K562 (cell line): ENCODE results near the gene ROBO1. TPM values are rescaled to one million over a fixed set of nuclear protein-coding genes. Genes with fewer than 3 reads are reported as not detected.

Experiments used
- ATAC-seq: fragments of 200-7000 bp; cut with Tn5 transposase; 3 replicates; pipeline ENCODE4 v1.9.1; 2020; ENCODE audit warnings: moderate library complexity
- BruUV-seq: library from RNA; stranded (reverse); fragments of 400-500 nt; replicated peaks from 2 replicates; lab custom pipeline; 2021; lab: Mats Ljungman, UMichigan
- CTCF ChIA-PET: fragments of 300-600 bp; formaldehyde crosslinking; extraction: SDS; loops from one replicate; lab custom pipeline; 2021; ENCODE audit warnings: low intra/inter-chr PET ratio; lab: Yijun Ruan, JAX
- POLR2A ChIA-PET: fragments of 300-600, 350-650 bp; sonication (Branson Sonifier 250); formaldehyde crosslinking; extraction: SDS; loops from one replicate; lab custom pipeline; 2021; ENCODE audit warnings: antibody characterized with exemption, inconsistent platforms; lab: Yijun Ruan, JAX
- DNase-seq, 4 experiments: peaks; one replicate each; pipeline versions ENCODE4 v3.0.0 to v3.0.0-alpha.2; 2011 to 2018; ENCODE audit warnings: low spot score in 3 of 4, mixed read lengths in 3 of 4; ENCODE audit errors: extremely low read depth in 1 of 4
- FAIRE-seq: peaks from 2 replicates; lab custom pipeline; 2011; peaks lifted over from hg19 to GRCh38; lab: Jason Lieb, UNC
- H2AFZ ChIP-seq: 2 replicates; pipeline ENCODE4 v1.6.0; 2011; ENCODE audit warnings: low read depth, low read length, control low read depth, inconsistent platforms
- H3K27ac ChIP-seq: fragments of 200-600 bp; 3 replicates; pipeline ENCODE4 v1.8.0; 2011; ENCODE audit warnings: low read depth, mild to moderate bottlenecking, control low read depth, inconsistent platforms, low read length, moderate library complexity, mixed read lengths; ENCODE audit errors: extremely low read depth
- H3K27me3 ChIP-seq, 2 experiments: fragments of 300-600 bp in 1 of 2; 2 replicates in 1 of 2; 3 replicates in 1 of 2; pipeline versions ENCODE4 v1.6.0 to v1.8.0; 2011; ENCODE audit warnings: inconsistent platforms in 2 of 2, low read length in 2 of 2, mild to moderate bottlenecking in 1 of 2, mixed read lengths in 1 of 2, moderate library complexity in 1 of 2; ENCODE audit not compliant: control insufficient read depth in 2 of 2, insufficient read depth in 2 of 2
- H3K36me3 ChIP-seq: fragments of 300-600 bp; 3 replicates; pipeline ENCODE4 v1.8.0; 2011; ENCODE audit warnings: mild to moderate bottlenecking, low read length, inconsistent platforms; ENCODE audit not compliant: control insufficient read depth, insufficient read depth
- H3K4me1 ChIP-seq, 2 experiments: fragments of 200-600 bp in 1 of 2; replicated peaks in 1 of 2; 2 replicates in 1 of 2; 3 replicates in 1 of 2; pipeline versions ENCODE4 v1.5.1 to v1.8.0; 2011; ENCODE audit warnings: inconsistent platforms in 2 of 2, low read length in 2 of 2, mild to moderate bottlenecking in 1 of 2, mixed read lengths in 1 of 2, moderate library complexity in 1 of 2; ENCODE audit not compliant: control insufficient read depth in 2 of 2, insufficient read depth in 2 of 2
- H3K4me2 ChIP-seq: 2 replicates; pipeline ENCODE4 v1.6.1; 2011; ENCODE audit warnings: low read length, control low read depth, inconsistent platforms, mixed read lengths; ENCODE audit not compliant: insufficient read depth
- H3K4me3 ChIP-seq: fragments of 200-600 bp; sonication (generic), shearing (Covaris generic); 2 replicates; pipeline ENCODE4 v1.5.1; 2016; ENCODE audit warnings: control low read depth, inconsistent platforms
- H3K79me2 ChIP-seq: fragments of 200-600 bp; 3 replicates; pipeline ENCODE4 v1.8.0; 2011; ENCODE audit warnings: low read length, inconsistent platforms; ENCODE audit not compliant: control insufficient read depth, insufficient read depth
- H3K9ac ChIP-seq, 2 experiments: 2 replicates each; pipeline versions ENCODE4 v1.6.0 to v1.6.1; 2011; ENCODE audit warnings: low read depth in 2 of 2, low read length in 2 of 2, control low read depth in 1 of 2, inconsistent platforms in 1 of 2, mild to moderate bottlenecking in 1 of 2, mixed read lengths in 1 of 2; ENCODE audit not compliant: insufficient read depth in 1 of 2
- H3K9me1 ChIP-seq: one replicate; pipeline ENCODE4 v1.6.0; 2011; ENCODE audit warnings: inconsistent platforms, mild to moderate bottlenecking, low read length, moderate library complexity; ENCODE audit not compliant: control insufficient read depth, insufficient read depth
- H3K9me3 ChIP-seq: replicated peaks from 2 replicates; pipeline ENCODE4 v1.5.1; 2011; ENCODE audit warnings: low read depth, low read length, inconsistent platforms; ENCODE audit not compliant: control insufficient read depth, insufficient read depth
- H4K20me1 ChIP-seq: replicated peaks from 2 replicates; pipeline ENCODE4 v1.6.1; 2011; ENCODE audit warnings: low read length, inconsistent platforms, mixed read lengths; ENCODE audit not compliant: control insufficient read depth, insufficient read depth
- CBX1 ChIP-seq: sonication (generic); IDR thresholded peaks from 2 replicates; pipeline ENCODE4 v1.6.1; 2016; ENCODE audit warnings: antibody characterized with exemption, low read depth, mild to moderate bottlenecking
- EGR1 ChIP-seq: fragments of 450-650 bp; conservative IDR thresholded peaks from 2 replicates; pipeline ENCODE4 v1.6.1; 2017; ENCODE audit warnings: mild to moderate bottlenecking
- FOXM1 ChIP-seq, 2 experiments: fragments of 450-650 bp in 1 of 2; sonication (generic) in 1 of 2; formaldehyde crosslinking in 1 of 2; IDR thresholded peaks; 2 replicates each; pipeline versions ENCODE4 v1.6.1 to v1.9.0; 2017 to 2022; ENCODE audit warnings: low read depth in 2 of 2, mild to moderate bottlenecking in 2 of 2, missing genetic modification reagents in 1 of 2, moderate library complexity in 1 of 2
- GTF2A2 ChIP-seq: IDR thresholded peaks from 2 replicates; pipeline ENCODE4 v1.6.1; 2016; ENCODE audit warnings: mild to moderate bottlenecking, missing genetic modification characterization, missing compliant biosample characterization
- NCOR1 ChIP-seq: fragments of 450-650 bp; IDR thresholded peaks from 2 replicates; pipeline ENCODE4 v1.6.1; 2016; ENCODE audit warnings: mild to moderate bottlenecking, moderate library complexity
- PHF21A ChIP-seq: fragments of 450-650 bp; IDR thresholded peaks from 2 replicates; pipeline ENCODE4 v1.6.1; 2017; ENCODE audit warnings: low read depth, borderline replicate concordance
- POLR2AphosphoS2 ChIP-seq: IDR thresholded peaks from 2 replicates; pipeline ENCODE4 v1.6.1; 2012; ENCODE audit warnings: low read length, improper control_type of control experiment
- PRMT5 ChIP-seq: sonication (generic); formaldehyde crosslinking; IDR thresholded peaks from 2 replicates; pipeline ENCODE4 v1.5.0; 2020; ENCODE audit warnings: missing genetic modification reagents
- ZNF143 ChIP-seq: sonication (generic); formaldehyde crosslinking; IDR thresholded peaks from 2 replicates; pipeline ENCODE4 v1.9.0; 2022; ENCODE audit warnings: mild to moderate bottlenecking, missing genetic modification reagents
- ZNF583 ChIP-seq: fragments of 250-450 bp; sonication (Bioruptor Pico); IDR thresholded peaks from 2 replicates; pipeline ENCODE4 v1.4.0; 2020
- ZNF586 ChIP-seq: fragments of 450-650 bp; formaldehyde crosslinking; conservative IDR thresholded peaks from 2 replicates; pipeline ENCODE4 v1.4.0; 2020; ENCODE audit warnings: mild to moderate bottlenecking, moderate library complexity
- WGBS: fragments of 100-300 bp; shearing (Covaris generic); methylation state at CpG from one replicate; pipeline ENCODE4 v1.1.6; 2016; ENCODE audit warnings: low coverage, mixed read lengths; ENCODE audit not compliant: insufficient coverage; ENCODE audit errors: missing lambda C conversion rate; 5-methylcytosine and 5-hydroxymethylcytosine counted together
- in situ Hi-C: fragments of 300-500 bp; cut with MboI; formaldehyde crosslinking; loops from 4 replicates; pipeline ENCODE4 v1.15.0; 2018; ENCODE audit warnings: inconsistent platforms, mixed read lengths
- intact Hi-C: fragments of 100-400 bp; cut with micrococcal nuclease; formaldehyde crosslinking; loops from 2 replicates; pipeline ENCODE4 v1.14.2; 2022
- polyA plus RNA-seq, 8 experiments: library from polyadenylated mRNA; depleted of rRNA in 4 of 8; stranded (reverse) in 5 of 8; unstranded in 3 of 8; fragments of >200 nt; fragmentation: Nextera tagmentation in 2 of 8; fragmentation: Illumina TruSeq in 1 of 8; extraction: Ambion mirVana in 2 of 8; extraction: Trizol in 1 of 8; gene quantifications; 2 replicates each; pipeline versions ENCODE4 v1.2.1 to v1.2.3, GENCODE V29; 2011 to 2014; ENCODE audit warnings: inconsistent platforms in 1 of 8, missing spikeins in 1 of 8
- total RNA-seq, 7 experiments: library from RNA; depleted of rRNA in 6 of 7; stranded (reverse); fragments of >200 nt in 6 of 7; fragmentation: Illumina TruSeq in 2 of 7; extraction: Trizol in 2 of 7; gene quantifications; 2 replicates each; pipeline versions ENCODE4 v1.2.1 to v1.2.3, GENCODE V29; 2011 to 2021; ENCODE audit warnings: low replicate concordance in 1 of 7
- TF ChIP-seq, protein P1 (sequence below): IDR thresholded peaks from 2 replicates; pipeline ENCODE4 v1.6.1; 2011; ENCODE audit not compliant: insufficient read length; ENCODE audit errors: extremely low read depth
- TF ChIP-seq, protein P2 (sequence below): IDR thresholded peaks from 2 replicates; pipeline ENCODE4 v1.6.1; 2011; ENCODE audit warnings: borderline replicate concordance, low read depth, mild to moderate bottlenecking, moderate library complexity, low read length; ENCODE audit not compliant: insufficient read depth, poor library complexity, severe bottlenecking
- TF ChIP-seq, protein P3 (sequence below): IDR thresholded peaks from 2 replicates; pipeline ENCODE4 v1.6.1; 2014; ENCODE audit warnings: antibody characterized with exemption

Gene ROBO1
- total and polyA plus RNA-seq, 9 of the 15 experiments (the other 6 are each of a cell fraction or from before 2014, with no cell fraction given) = 0.01 to 0.53 (median 0.17) TPM; not detected in 5

DNA sequence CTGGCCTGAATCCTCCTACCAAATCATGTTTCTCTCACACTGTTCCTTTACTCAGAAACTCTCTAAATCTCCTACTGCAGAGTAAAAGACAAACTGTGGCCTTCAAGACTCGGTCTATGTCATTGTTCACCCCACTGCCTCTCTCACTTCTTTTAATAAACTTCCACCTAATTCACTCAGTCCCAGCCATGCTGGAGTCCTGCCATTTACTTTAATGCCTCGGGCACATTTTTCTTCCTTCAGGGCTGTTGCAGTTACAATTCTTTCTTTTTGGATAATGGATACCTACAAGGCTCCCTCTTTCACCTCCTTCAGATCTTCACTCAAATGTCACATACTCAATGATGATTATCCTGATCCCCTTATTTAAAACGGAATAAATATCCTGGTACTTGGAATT lies 955.6 kb downstream of the ROBO1 start:
- no peaks in the 10 kb centered on the region for H4K20me1 ChIP-seq
- ATAC-seq = no peak
- ChIA-PET CTCF (no interaction called here), POLR2A (no interaction called here)
- TF ChIP-seq ZNF583 (CRISPR knock-in tag) (no peak), NCOR1 (no peak), FOXM1 (IDR thresholded peaks at IDR 0.05; ENCODE audit: low read depth) (no peak), FOXM1 (CRISPR knock-in tag; IDR thresholded peaks at IDR 0.05; ENCODE audit: low read depth) (no peak), ZNF586 (CRISPR knock-in tag) (no peak), PHF21A (no peak), CBX1 (no peak), ZNF143 (no peak), GTF2A2 (tag) (no peak), POLR2AphosphoS2 (no peak), EGR1 (no peak), PRMT5 (CRISPR knock-in tag) (no peak)
- TF ChIP-seq, protein P1, sequence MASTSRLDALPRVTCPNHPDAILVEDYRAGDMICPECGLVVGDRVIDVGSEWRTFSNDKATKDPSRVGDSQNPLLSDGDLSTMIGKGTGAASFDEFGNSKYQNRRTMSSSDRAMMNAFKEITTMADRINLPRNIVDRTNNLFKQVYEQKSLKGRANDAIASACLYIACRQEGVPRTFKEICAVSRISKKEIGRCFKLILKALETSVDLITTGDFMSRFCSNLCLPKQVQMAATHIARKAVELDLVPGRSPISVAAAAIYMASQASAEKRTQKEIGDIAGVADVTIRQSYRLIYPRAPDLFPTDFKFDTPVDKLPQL = no peak
- TF ChIP-seq, protein P2, sequence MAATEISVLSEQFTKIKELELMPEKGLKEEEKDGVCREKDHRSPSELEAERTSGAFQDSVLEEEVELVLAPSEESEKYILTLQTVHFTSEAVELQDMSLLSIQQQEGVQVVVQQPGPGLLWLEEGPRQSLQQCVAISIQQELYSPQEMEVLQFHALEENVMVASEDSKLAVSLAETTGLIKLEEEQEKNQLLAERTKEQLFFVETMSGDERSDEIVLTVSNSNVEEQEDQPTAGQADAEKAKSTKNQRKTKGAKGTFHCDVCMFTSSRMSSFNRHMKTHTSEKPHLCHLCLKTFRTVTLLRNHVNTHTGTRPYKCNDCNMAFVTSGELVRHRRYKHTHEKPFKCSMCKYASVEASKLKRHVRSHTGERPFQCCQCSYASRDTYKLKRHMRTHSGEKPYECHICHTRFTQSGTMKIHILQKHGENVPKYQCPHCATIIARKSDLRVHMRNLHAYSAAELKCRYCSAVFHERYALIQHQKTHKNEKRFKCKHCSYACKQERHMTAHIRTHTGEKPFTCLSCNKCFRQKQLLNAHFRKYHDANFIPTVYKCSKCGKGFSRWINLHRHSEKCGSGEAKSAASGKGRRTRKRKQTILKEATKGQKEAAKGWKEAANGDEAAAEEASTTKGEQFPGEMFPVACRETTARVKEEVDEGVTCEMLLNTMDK = no peak
- TF ChIP-seq, protein P3, sequence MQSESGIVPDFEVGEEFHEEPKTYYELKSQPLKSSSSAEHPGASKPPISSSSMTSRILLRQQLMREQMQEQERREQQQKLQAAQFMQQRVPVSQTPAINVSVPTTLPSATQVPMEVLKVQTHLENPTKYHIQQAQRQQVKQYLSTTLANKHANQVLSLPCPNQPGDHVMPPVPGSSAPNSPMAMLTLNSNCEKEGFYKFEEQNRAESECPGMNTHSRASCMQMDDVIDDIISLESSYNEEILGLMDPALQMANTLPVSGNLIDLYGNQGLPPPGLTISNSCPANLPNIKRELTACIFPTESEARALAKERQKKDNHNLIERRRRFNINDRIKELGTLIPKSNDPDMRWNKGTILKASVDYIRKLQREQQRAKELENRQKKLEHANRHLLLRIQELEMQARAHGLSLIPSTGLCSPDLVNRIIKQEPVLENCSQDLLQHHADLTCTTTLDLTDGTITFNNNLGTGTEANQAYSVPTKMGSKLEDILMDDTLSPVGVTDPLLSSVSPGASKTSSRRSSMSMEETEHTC = no peak
- H3K4me1 ChIP-seq = no peaks in the 10 kb centered on the region
- H3K79me2 ChIP-seq = no peaks in the 10 kb centered on the region
- no peaks in the 10 kb centered on the region for H3K9me1 ChIP-seq
- 0% methylated on average over 3 of the region's 3 CpGs for WGBS
- H2AFZ ChIP-seq = no peak overlapping the region
- BruUV-seq = no TSS peak
- no peaks in the 10 kb centered on the region for H3K27me3 ChIP-seq
- H3K27ac ChIP-seq = no peak overlapping the region
- H3K4me3 ChIP-seq = no peak overlapping the region
- no peaks in the 10 kb centered on the region for H3K9me3 ChIP-seq
- intact Hi-C loops = no loop called here
- no peaks in the 10 kb centered on the region for H3K36me3 ChIP-seq
- DNase-seq = no peak
- no peak overlapping the region for H3K4me2 ChIP-seq
- in situ Hi-C loops = no loop called here
- no peak for FAIRE-seq
- no peak overlapping the region for H3K9ac ChIP-seq
